ENCODE measurements around the gene ULK4. TPM values are rescaled to one million over a fixed set of nuclear protein-coding genes. Genes with fewer than 3 reads are reported as not detected.
"Not testable (repeated sequence)": the region's sequence is repeated elsewhere in the genome, so short reads cannot be mapped to it uniquely, and the experiment has no call there.

Gene ULK4
- total and polyA plus RNA-seq, 2 donors (not counting 1 experiment from before 2014, with no cell fraction given), result 9.1 to 9.7 TPM

GRCh38 chr3:41290306-41290705, 671.6 kb downstream of the ULK4 start:
- Histone ChIP-seq H3K27ac (ENCODE audit: insufficient read depth, low read length) (no peak overlapping the region), H3K36me3 (ENCODE audit: control insufficient read depth, insufficient read depth, low read length) (no peaks in the 10 kb centered on the region), H3K4me1 (ENCODE audit: control insufficient read depth, extremely low read depth, insufficient read depth, low read length) (no peaks in the 10 kb centered on the region), H3K9me3 (ENCODE audit: control insufficient read depth, insufficient read depth, low read depth, low read length) (no peaks in the 10 kb centered on the region), H3K4me2 (ENCODE audit: extremely low read depth, insufficient read depth, low read length) (no peak overlapping the region), H4K20me1 (ENCODE audit: control insufficient read depth, extremely low read depth, insufficient read depth, low read length) (no peaks in the 10 kb centered on the region), H3K9ac (ENCODE audit: insufficient read depth, low read length) (no peak overlapping the region), H2AFZ (ENCODE audit: low read length) (no peak overlapping the region), H3K27me3 (ENCODE audit: control insufficient read depth, insufficient read depth, low read length) (no peaks in the 10 kb centered on the region), H3K79me2 (ENCODE audit: control insufficient read depth, insufficient read depth, low read length) (no peaks in the 10 kb centered on the region), H3K4me3 (replicated peaks in 1 of 4; ENCODE audit: control extremely low read depth in 1 of 4, insufficient read depth in 1 of 4, low read depth in 3 of 4, low read length in 4 of 4) (no peak overlapping the region)
- TF ChIP-seq EZH2 (IDR thresholded peaks at IDR 0.05; ENCODE audit: low read length, missing control alignments), result no peak
- TF ChIP-seq, protein P1, sequence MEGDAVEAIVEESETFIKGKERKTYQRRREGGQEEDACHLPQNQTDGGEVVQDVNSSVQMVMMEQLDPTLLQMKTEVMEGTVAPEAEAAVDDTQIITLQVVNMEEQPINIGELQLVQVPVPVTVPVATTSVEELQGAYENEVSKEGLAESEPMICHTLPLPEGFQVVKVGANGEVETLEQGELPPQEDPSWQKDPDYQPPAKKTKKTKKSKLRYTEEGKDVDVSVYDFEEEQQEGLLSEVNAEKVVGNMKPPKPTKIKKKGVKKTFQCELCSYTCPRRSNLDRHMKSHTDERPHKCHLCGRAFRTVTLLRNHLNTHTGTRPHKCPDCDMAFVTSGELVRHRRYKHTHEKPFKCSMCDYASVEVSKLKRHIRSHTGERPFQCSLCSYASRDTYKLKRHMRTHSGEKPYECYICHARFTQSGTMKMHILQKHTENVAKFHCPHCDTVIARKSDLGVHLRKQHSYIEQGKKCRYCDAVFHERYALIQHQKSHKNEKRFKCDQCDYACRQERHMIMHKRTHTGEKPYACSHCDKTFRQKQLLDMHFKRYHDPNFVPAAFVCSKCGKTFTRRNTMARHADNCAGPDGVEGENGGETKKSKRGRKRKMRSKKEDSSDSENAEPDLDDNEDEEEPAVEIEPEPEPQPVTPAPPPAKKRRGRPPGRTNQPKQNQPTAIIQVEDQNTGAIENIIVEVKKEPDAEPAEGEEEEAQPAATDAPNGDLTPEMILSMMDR (conservative IDR thresholded peaks at IDR 0.05 in 1 of 2, IDR thresholded peaks at IDR 0.05 in 1 of 2; ENCODE audit: low read depth in 1 of 2, low read length in 2 of 2), result no peak
- DNase-seq (ENCODE audit: low read depth in 2 of 2), result no peak

GRCh38 chr3:41288785-41289184, 673.1 kb downstream of the ULK4 start:
- Histone ChIP-seq H3K9ac (ENCODE audit: insufficient read depth, low read length) (no peak overlapping the region), H3K79me2 (ENCODE audit: control insufficient read depth, insufficient read depth, low read length) (no peaks in the 10 kb centered on the region), H3K27me3 (ENCODE audit: control insufficient read depth, insufficient read depth, low read length) (no peaks in the 10 kb centered on the region), H3K4me3 (replicated peaks in 1 of 4; ENCODE audit: control extremely low read depth in 1 of 4, insufficient read depth in 1 of 4, low read depth in 3 of 4, low read length in 4 of 4) (no peak overlapping the region), H3K4me2 (ENCODE audit: extremely low read depth, insufficient read depth, low read length) (no peak overlapping the region), H4K20me1 (ENCODE audit: control insufficient read depth, extremely low read depth, insufficient read depth, low read length) (no peaks in the 10 kb centered on the region), H2AFZ (ENCODE audit: low read length) (no peak overlapping the region), H3K4me1 (ENCODE audit: control insufficient read depth, extremely low read depth, insufficient read depth, low read length) (no peaks in the 10 kb centered on the region), H3K36me3 (ENCODE audit: control insufficient read depth, insufficient read depth, low read length) (no peaks in the 10 kb centered on the region), H3K27ac (ENCODE audit: insufficient read depth, low read length) (no peak overlapping the region), H3K9me3 (ENCODE audit: control insufficient read depth, insufficient read depth, low read depth, low read length) (no peaks in the 10 kb centered on the region)
- TF ChIP-seq, protein P1 (conservative IDR thresholded peaks at IDR 0.05 in 1 of 2, IDR thresholded peaks at IDR 0.05 in 1 of 2; ENCODE audit: low read depth in 1 of 2, low read length in 2 of 2), result no peak
- TF ChIP-seq EZH2 (IDR thresholded peaks at IDR 0.05; ENCODE audit: low read length, missing control alignments), result no peak
- no peak for DNase-seq (ENCODE audit: low read depth in 2 of 2)

DNA sequence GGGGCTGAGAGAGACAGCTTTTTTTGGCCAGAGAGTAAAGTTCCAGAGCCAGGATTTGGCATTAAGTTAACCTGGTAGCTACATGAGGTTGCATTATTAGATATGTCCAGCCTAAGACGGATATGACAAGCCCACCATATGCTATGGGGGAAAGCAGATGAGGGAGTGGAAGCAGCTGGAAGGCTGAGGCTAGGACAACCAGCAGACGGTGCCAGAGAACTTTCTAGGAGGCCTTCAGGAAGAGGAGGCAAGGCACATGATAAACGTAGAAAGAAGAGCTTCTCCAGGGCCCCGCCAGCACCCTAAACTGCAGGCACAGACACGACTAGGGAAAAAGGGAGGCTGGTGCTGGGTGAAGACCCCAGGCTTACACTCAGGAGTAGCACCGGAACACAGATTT, 675.6 kb downstream of the ULK4 start:
- Histone ChIP-seq H3K4me1 (ENCODE audit: control insufficient read depth, extremely low read depth, insufficient read depth, low read length) (no peaks in the 10 kb centered on the region), H3K79me2 (ENCODE audit: control insufficient read depth, insufficient read depth, low read length) (no peaks in the 10 kb centered on the region), H3K27me3 (ENCODE audit: control insufficient read depth, insufficient read depth, low read length) (no peaks in the 10 kb centered on the region), H3K9me3 (ENCODE audit: control insufficient read depth, insufficient read depth, low read depth, low read length) (no peaks in the 10 kb centered on the region), H3K27ac (ENCODE audit: insufficient read depth, low read length) (no peak overlapping the region), H3K36me3 (ENCODE audit: control insufficient read depth, insufficient read depth, low read length) (no peaks in the 10 kb centered on the region), H3K9ac (ENCODE audit: insufficient read depth, low read length) (no peak overlapping the region), H3K4me3 (replicated peaks in 1 of 4; ENCODE audit: control extremely low read depth in 1 of 4, insufficient read depth in 1 of 4, low read depth in 3 of 4, low read length in 4 of 4) (no peak overlapping the region), H4K20me1 (ENCODE audit: control insufficient read depth, extremely low read depth, insufficient read depth, low read length) (no peaks in the 10 kb centered on the region), H3K4me2 (ENCODE audit: extremely low read depth, insufficient read depth, low read length) (no peak overlapping the region), H2AFZ (ENCODE audit: low read length) (no peak overlapping the region)
- TF ChIP-seq, protein P1 (conservative IDR thresholded peaks at IDR 0.05 in 1 of 2, IDR thresholded peaks at IDR 0.05 in 1 of 2; ENCODE audit: low read depth in 1 of 2, low read length in 2 of 2), result no peak
- no peak for TF ChIP-seq EZH2 (IDR thresholded peaks at IDR 0.05; ENCODE audit: low read length, missing control alignments)
- no peak for DNase-seq (ENCODE audit: low read depth in 2 of 2)

DNA sequence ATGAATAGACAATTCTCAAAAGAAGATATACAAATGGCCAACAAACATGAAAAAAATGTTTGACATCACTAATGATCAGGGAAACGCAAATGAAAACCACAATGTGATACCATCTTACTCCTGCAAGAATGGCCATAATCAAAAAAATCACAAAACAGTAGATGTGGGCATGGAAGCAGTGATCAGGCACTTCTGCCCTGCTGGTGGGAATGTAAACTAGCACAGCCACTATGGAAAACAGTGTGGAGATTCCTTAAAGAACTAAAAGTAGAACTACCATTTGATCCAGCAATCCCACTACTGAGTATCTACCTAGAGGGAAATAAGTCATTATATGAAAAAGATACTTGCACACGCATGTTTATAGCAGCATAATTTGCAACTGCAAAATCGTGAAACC, 677.0 kb downstream of the ULK4 start:
- not testable (repeated sequence) for H3K27me3 ChIP-seq (ENCODE audit: control insufficient read depth, insufficient read depth, low read length); DNase-seq (ENCODE audit: low read depth in 2 of 2); H3K9me3 ChIP-seq (ENCODE audit: control insufficient read depth, insufficient read depth, low read depth, low read length)

More for the DNA sequence above, 677.0 kb downstream of the ULK4 start:
- H3K27ac ChIP-seq (ENCODE audit: insufficient read depth, low read length); H4K20me1 ChIP-seq (ENCODE audit: control insufficient read depth, extremely low read depth, insufficient read depth, low read length); H3K4me3 ChIP-seq (replicated peaks in 1 of 4; ENCODE audit: control extremely low read depth in 1 of 4, insufficient read depth in 1 of 4, low read depth in 3 of 4, low read length in 4 of 4); H3K4me2 ChIP-seq (ENCODE audit: extremely low read depth, insufficient read depth, low read length); H2AFZ ChIP-seq (ENCODE audit: low read length); H3K9ac ChIP-seq (ENCODE audit: insufficient read depth, low read length); H3K4me1 ChIP-seq (ENCODE audit: control insufficient read depth, extremely low read depth, insufficient read depth, low read length); H3K79me2 ChIP-seq (ENCODE audit: control insufficient read depth, insufficient read depth, low read length); H3K36me3 ChIP-seq (ENCODE audit: control insufficient read depth, insufficient read depth, low read length): not testable (repeated sequence)
